Measurements from ENCODE around the gene DUT. TPM values are rescaled to one million over a fixed set of nuclear protein-coding genes. Genes with fewer than 3 reads are reported as not detected.

Gene DUT
- total RNA-seq (2014; rRNA removed; shearing (Covaris generic)) = 84.9 and 85.9 TPM in 2 replicates
- 120 and 127 TPM in 2 replicates for polyA plus RNA-seq (2014; cell fraction: nucleus; rRNA removed)

- peak; percentile 75 for DNase-seq (ENCODE audit: extremely low read depth, low read depth)
These were observed at the start of gene DUT for GRCh38 chr15:48330855-48331795. DUT (plus strand) TSS chr15:48331429; CDS start chr15:48331516, 87 bp downstream.

GRCh38 chr15:48281674-48282073 is 49.6 kb upstream of the DUT start:
- no peak for DNase-seq (ENCODE audit: extremely low read depth, low read depth)

GRCh38 chr15:48282216-48282615 is 49.0 kb upstream of the DUT start:
- no peak for DNase-seq (ENCODE audit: extremely low read depth, low read depth)

GRCh38 chr15:48283396-48284145 is 47.7 kb upstream of the DUT start:
- no peak for DNase-seq (ENCODE audit: extremely low read depth, low read depth)

GRCh38 chr15:48285329-48286214 is 45.7 kb upstream of the DUT start:
- DNase-seq (ENCODE audit: extremely low read depth, low read depth) = peak; percentile 56

GRCh38 chr15:48289628-48290027 is 41.6 kb upstream of the DUT start:
- no peak for DNase-seq (ENCODE audit: extremely low read depth, low read depth)

GRCh38 chr15:48292458-48292857 is 38.8 kb upstream of the DUT start:
- no peak for DNase-seq (ENCODE audit: extremely low read depth, low read depth)

- no peak for DNase-seq (ENCODE audit: extremely low read depth, low read depth)
These were observed 33.6 kb upstream of the DUT start for GRCh38 chr15:48297668-48298067.

GRCh38 chr15:48298914-48299313 is 32.3 kb upstream of the DUT start:
- DNase-seq (ENCODE audit: extremely low read depth, low read depth) = no peak

- DNase-seq (ENCODE audit: extremely low read depth, low read depth) = no peak
These were observed 31.2 kb upstream of the DUT start for GRCh38 chr15:48300038-48300437.

- no peak for DNase-seq (ENCODE audit: extremely low read depth, low read depth)
These were observed 26.8 kb upstream of the DUT start for GRCh38 chr15:48304398-48304797.

GRCh38 chr15:48306639-48307038 is 24.6 kb upstream of the DUT start:
- DNase-seq (ENCODE audit: extremely low read depth, low read depth) = no peak

- no peak for DNase-seq (ENCODE audit: extremely low read depth, low read depth)
These were observed 23.6 kb upstream of the DUT start for GRCh38 chr15:48307586-48307985.

- no peak for DNase-seq (ENCODE audit: extremely low read depth, low read depth)
These were observed 21.5 kb upstream of the DUT start for GRCh38 chr15:48309740-48310139.

GRCh38 chr15:48313216-48313615 is 18.0 kb upstream of the DUT start:
- no peak for DNase-seq (ENCODE audit: extremely low read depth, low read depth)

GRCh38 chr15:48315041-48315440 is 16.2 kb upstream of the DUT start:
- no peak for DNase-seq (ENCODE audit: extremely low read depth, low read depth)

GRCh38 chr15:48317221-48317620 is 14.0 kb upstream of the DUT start:
- no peak for DNase-seq (ENCODE audit: extremely low read depth, low read depth)

GRCh38 chr15:48318131-48318530 is 13.1 kb upstream of the DUT start:
- DNase-seq (ENCODE audit: extremely low read depth, low read depth) = no peak

GRCh38 chr15:48323294-48323693 is 7.9 kb upstream of the DUT start:
- DNase-seq (ENCODE audit: extremely low read depth, low read depth) = no peak

GRCh38 chr15:48324949-48325348 is 6.3 kb upstream of the DUT start:
- DNase-seq (ENCODE audit: extremely low read depth, low read depth) = no peak

GRCh38 chr15:48325400-48325799 is 5.8 kb upstream of the DUT start:
- no peak for DNase-seq (ENCODE audit: extremely low read depth, low read depth)
